SU-DHL-6 (cell line): ENCODE measurements around the gene SC5D.

Source experiments
- CTCF ChIP-seq: fragments of 200-600 bp; sonication (generic); IDR thresholded peaks from one replicate; pipeline ENCODE4 v1.5.1; 2017; ENCODE audit warnings: antibody characterized with exemption, mild to moderate bottlenecking, low read length, moderate library complexity; ENCODE audit not compliant: insufficient read depth, poor library complexity, severe bottlenecking
- EZH2phosphoT487 ChIP-seq: fragments of 200-600 bp; sonication (generic), shearing (Covaris generic); conservative IDR thresholded peaks from 2 replicates; pipeline ENCODE4 v1.6.1; 2018; ENCODE audit warnings: mild to moderate bottlenecking, antibody characterized with exemption, low read length, moderate library complexity, mixed read lengths

DNA sequence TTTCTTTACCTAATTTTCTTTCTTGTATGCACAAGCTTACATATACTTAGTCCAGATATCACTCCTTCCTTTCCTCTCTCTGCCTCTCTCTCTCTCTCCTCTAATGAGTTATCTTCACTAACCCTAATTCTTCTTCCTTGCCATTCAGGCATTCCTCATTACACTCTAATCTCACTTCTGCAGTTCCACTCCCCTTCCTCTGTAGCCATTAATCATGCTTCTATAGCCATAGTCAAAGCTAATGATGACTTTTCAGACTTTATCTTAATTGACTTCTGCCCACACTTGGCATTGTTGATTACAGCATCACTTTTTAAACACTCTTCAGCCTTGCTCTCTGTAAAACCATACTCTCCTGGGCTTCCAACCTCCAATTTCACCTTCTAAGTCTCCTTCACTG is 35.3 kb upstream of the SC5D start:
- TF ChIP-seq CTCF = no peak
- no peak for TF ChIP-seq EZH2phosphoT487
